Kidney (tissue), 14 donors: ENCODE data around the gene MAPK13. TPM values are rescaled to one million over a fixed set of nuclear protein-coding genes. Genes with fewer than 3 reads are reported as not detected.

Experiments used
- DNase-seq, 5 donors: peaks; one replicate each; pipeline ENCODE4 v3.0.0-alpha.2; 2013 to 2020
- FAIRE-seq: peaks from 2 replicates; lab custom pipeline; 2012; peaks lifted over from hg19 to GRCh38; lab: Jason Lieb, UNC
- H3K27ac ChIP-seq, 2 donors: one replicate each; pipeline ENCODE4 v1.7.0; 2013; ENCODE audit warnings: low read depth in 2 of 2, low read length in 2 of 2, inconsistent platforms in 1 of 2
- H3K27me3 ChIP-seq: one replicate; pipeline ENCODE4 v1.7.1; 2013; ENCODE audit warnings: low read length, inconsistent platforms; ENCODE audit not compliant: control insufficient read depth, insufficient read depth
- H3K36me3 ChIP-seq, 3 donors: one replicate each; pipeline versions ENCODE4 v1.7.0 to v1.7.1; 2013; ENCODE audit warnings: low read length in 3 of 3, control low read depth in 1 of 3, inconsistent platforms in 1 of 3; ENCODE audit not compliant: insufficient read depth in 3 of 3, control insufficient read depth in 2 of 3
- H3K4me1 ChIP-seq, 3 donors: one replicate each; pipeline versions ENCODE4 v1.7.0 to v1.7.1; 2013; ENCODE audit warnings: low read length in 3 of 3, inconsistent platforms in 1 of 3, low read depth in 1 of 3; ENCODE audit not compliant: control insufficient read depth in 2 of 3, insufficient read depth in 2 of 3
- H3K4me3 ChIP-seq, 3 donors: one replicate each; pipeline versions ENCODE4 v1.7.0 to v1.8.1; 2013; ENCODE audit warnings: low read length in 3 of 3, control low read depth in 1 of 3, inconsistent platforms in 1 of 3
- H3K9ac ChIP-seq, 3 donors: one replicate each; pipeline versions ENCODE4 v1.7.0 to v1.7.1; 2013; ENCODE audit warnings: low read length in 3 of 3, control low read depth in 1 of 3, inconsistent platforms in 1 of 3
- H3K9me3 ChIP-seq, 3 donors: one replicate each; pipeline versions ENCODE4 v1.7.0 to v1.7.1; 2013; ENCODE audit warnings: low read length in 3 of 3, control low read depth in 1 of 3, inconsistent platforms in 1 of 3; ENCODE audit not compliant: control insufficient read depth in 2 of 3, insufficient read depth in 1 of 3
- CTCF ChIP-seq: IDR thresholded peaks from 3 replicates; pipeline ENCODE4 v1.5.1; 2012; ENCODE audit warnings: mild to moderate bottlenecking, moderate library complexity, borderline replicate concordance; ENCODE audit not compliant: insufficient read depth; ENCODE audit errors: extremely low read depth
- intact Hi-C: fragments of 100-400 bp; cut with DNase I; formaldehyde crosslinking; loops from one replicate; pipeline ENCODE4 v1.11.1; 2022
- polyA plus RNA-seq: library from polyadenylated mRNA; stranded (reverse); fragments of 350-450 nt; fragmentation: Illumina TruSeq; extraction: RNeasy Lipid Tissue Mini Kit (QIAGEN cat#74804); gene quantifications from one replicate; pipeline ENCODE4 v1.2.3, GENCODE V29; 2014; ENCODE audit warnings: low read depth, low replicate concordance; ENCODE audit not compliant: insufficient read depth
- total RNA-seq: library from RNA; stranded (reverse); fragmentation: NEBNext Ultra II Directional; extraction: Animal tissue kit (Norgen Biotek cat#: 25700); gene quantifications from one replicate; pipeline ENCODE4 v1.2.1, GENCODE V29; 2021
- donor health status: control.
- donor health status: control.
- donor health status: control.
- donor health status: control.
- donor health status: control.
- donor health status: DM: yes; HTN: yes; CAD: no.
- donor health status: Normal renal cell carcinoma (clear cell type).

MAPK13 gene
- total and polyA plus RNA-seq, 2 donors from 2014 or later: 20.3 to 43.3 TPM

- DNase-seq: no peak
- H3K9me3 ChIP-seq: no peaks in the 10 kb centered on the region
- H3K4me1 ChIP-seq: peaks cover 2 to 23% (median 17%) of the 10 kb centered on the region in 3 donors
- H3K27me3 ChIP-seq: no peaks in the 10 kb centered on the region
- TF ChIP-seq CTCF: no peak
- no peak overlapping the region for H3K9ac ChIP-seq
- FAIRE-seq: no peak
- H3K36me3 ChIP-seq: no peaks in the 10 kb centered on the region
- no peak overlapping the region for H3K4me3 ChIP-seq
- H3K27ac ChIP-seq: no peak overlapping the region
- intact Hi-C loops: no loop called here
Measured at GRCh38 chr6:36135053-36135731, 4.9 kb downstream of the MAPK13 start.

- intact Hi-C loops: no loop called here
- no peak for FAIRE-seq
- no peak for DNase-seq
- no peaks in the 10 kb centered on the region for H3K27me3 ChIP-seq
- H3K4me1 ChIP-seq: peaks cover 2 to 20% (median 13%) of the 10 kb centered on the region in 3 donors
- H3K9ac ChIP-seq: no peak overlapping the region
- H3K36me3 ChIP-seq: no peaks in the 10 kb centered on the region
- TF ChIP-seq CTCF: no peak
- H3K9me3 ChIP-seq: no peaks in the 10 kb centered on the region
- no peak overlapping the region for H3K27ac ChIP-seq
- no peak overlapping the region for H3K4me3 ChIP-seq
Measured at GRCh38 chr6:36136034-36136433, 5.7 kb downstream of the MAPK13 start.

- no peak for FAIRE-seq
- no peaks in the 10 kb centered on the region for H3K9me3 ChIP-seq
- no peaks in the 10 kb centered on the region for H3K36me3 ChIP-seq
- peaks cover under 1 to 14% (median 9%) of the 10 kb centered on the region in 3 donors for H3K4me1 ChIP-seq
- intact Hi-C loops: no loop called here
- H3K27ac ChIP-seq: no peak overlapping the region
- no peak overlapping the region for H3K9ac ChIP-seq
- H3K4me3 ChIP-seq: no peak overlapping the region
- DNase-seq: no peak
- TF ChIP-seq CTCF: no peak
- H3K27me3 ChIP-seq: no peaks in the 10 kb centered on the region
Measured at GRCh38 chr6:36136551-36136950, 6.2 kb downstream of the MAPK13 start.
